Effector memory CD4-positive, alpha-beta T cell (primary cell): Measurements from ENCODE around the gene WFDC8.

Experiments used
- DNase-seq, 3 donors: peaks; one replicate each; pipeline ENCODE4 v3.0.0-alpha.2; 2020
- H3K27ac ChIP-seq: 2 replicates; pipeline ENCODE4 v1.7.0; 2013; ENCODE audit warnings: mild to moderate bottlenecking, low read length, moderate library complexity; ENCODE audit not compliant: insufficient read depth, poor library complexity, severe bottlenecking
- H3K27me3 ChIP-seq: replicated peaks from 2 replicates; pipeline ENCODE4 v1.7.0; 2013; ENCODE audit warnings: mild to moderate bottlenecking, low read length; ENCODE audit not compliant: insufficient read depth, control insufficient read depth, poor library complexity, severe bottlenecking
- H3K36me3 ChIP-seq: 2 replicates; pipeline ENCODE4 v1.7.0; 2013; ENCODE audit warnings: mild to moderate bottlenecking, low read length, moderate library complexity; ENCODE audit not compliant: control insufficient read depth, insufficient read depth
- H3K4me1 ChIP-seq: 2 replicates; pipeline ENCODE4 v1.7.0; 2013; ENCODE audit warnings: low read length, mild to moderate bottlenecking; ENCODE audit not compliant: control insufficient read depth, insufficient read depth, poor library complexity, severe bottlenecking
- H3K4me3 ChIP-seq: 2 replicates; pipeline ENCODE4 v1.7.0; 2013; ENCODE audit warnings: low read length, low read depth, mild to moderate bottlenecking; ENCODE audit not compliant: insufficient read depth, poor library complexity, severe bottlenecking
- H3K9me3 ChIP-seq: 2 replicates; pipeline ENCODE4 v1.7.0; 2013; ENCODE audit warnings: mild to moderate bottlenecking, low read length, moderate library complexity; ENCODE audit not compliant: control insufficient read depth

Gene WFDC8

GRCh38 chr20:45523821-45524220, 55.3 kb downstream of the WFDC8 start:
- H3K4me1 ChIP-seq, result no peaks in the 10 kb centered on the region
- no peaks in the 10 kb centered on the region for H3K36me3 ChIP-seq
- no peak overlapping the region for H3K27ac ChIP-seq
- no peaks in the 10 kb centered on the region for H3K9me3 ChIP-seq
- DNase-seq, result no peak
- H3K27me3 ChIP-seq, result no peaks in the 10 kb centered on the region
- no peak overlapping the region for H3K4me3 ChIP-seq

GRCh38 chr20:45518282-45518681, 60.8 kb downstream of the WFDC8 start:
- H3K4me1 ChIP-seq, result no peaks in the 10 kb centered on the region
- H3K4me3 ChIP-seq, result no peak overlapping the region
- no peaks in the 10 kb centered on the region for H3K36me3 ChIP-seq
- H3K27me3 ChIP-seq, result no peaks in the 10 kb centered on the region
- no peak overlapping the region for H3K27ac ChIP-seq
- H3K9me3 ChIP-seq, result no peaks in the 10 kb centered on the region
- DNase-seq, result no peak

- Histone ChIP-seq H3K4me1 (no peaks in the 10 kb centered on the region), H3K9me3 (no peaks in the 10 kb centered on the region), H3K27ac (no peak within 1 kb of the TSS), H3K36me3 (no peaks in the 10 kb centered on the region), H3K27me3 (no peaks in the 10 kb centered on the region), H3K4me3 (no peak within 1 kb of the TSS)
- DNase-seq, result no peak
Observed at GRCh38 chr20:45515147-45515913, 63.8 kb downstream of the WFDC8 start, which contains the start of gene SPINT3. SPINT3 (minus strand) TSS chr20:45515622; CDS start chr20:45515608, 14 bp downstream.

DNA sequence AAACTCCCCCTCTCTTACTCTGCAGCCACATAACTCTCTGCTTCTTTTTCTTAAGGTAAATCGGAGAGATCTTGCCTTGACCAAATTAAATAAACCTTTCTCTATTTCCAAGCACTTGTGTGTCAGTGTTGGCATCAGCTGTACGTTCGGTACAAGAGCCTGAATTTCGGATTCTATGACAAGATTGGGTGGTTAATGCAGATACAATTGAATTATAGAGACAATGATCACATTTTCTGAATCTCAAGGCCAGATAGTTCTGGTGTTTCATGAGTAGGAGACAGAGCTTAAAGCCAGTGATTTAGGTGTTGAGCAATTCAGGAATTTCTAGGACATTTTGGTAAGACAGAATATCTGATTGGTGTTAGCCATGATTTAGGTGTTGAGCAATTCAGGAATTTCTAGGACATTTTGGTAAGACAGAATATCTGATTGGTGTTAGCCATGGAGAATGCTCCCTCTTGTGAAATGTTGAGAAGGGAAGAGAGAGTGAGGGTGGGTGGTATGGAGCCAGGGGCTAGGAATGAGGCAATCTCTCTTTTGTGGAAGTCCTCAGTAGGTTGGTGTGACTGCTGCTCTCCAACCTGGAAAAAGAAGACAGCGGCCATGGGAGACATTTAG, 68.7 kb downstream of the WFDC8 start:
- no peak overlapping the region for H3K27ac ChIP-seq
- H3K27me3 ChIP-seq, result no peaks in the 10 kb centered on the region
- no peaks in the 10 kb centered on the region for H3K9me3 ChIP-seq
- no peak overlapping the region for H3K4me3 ChIP-seq
- no peaks in the 10 kb centered on the region for H3K4me1 ChIP-seq
- no peaks in the 10 kb centered on the region for H3K36me3 ChIP-seq
- DNase-seq, result no peak

DNA sequence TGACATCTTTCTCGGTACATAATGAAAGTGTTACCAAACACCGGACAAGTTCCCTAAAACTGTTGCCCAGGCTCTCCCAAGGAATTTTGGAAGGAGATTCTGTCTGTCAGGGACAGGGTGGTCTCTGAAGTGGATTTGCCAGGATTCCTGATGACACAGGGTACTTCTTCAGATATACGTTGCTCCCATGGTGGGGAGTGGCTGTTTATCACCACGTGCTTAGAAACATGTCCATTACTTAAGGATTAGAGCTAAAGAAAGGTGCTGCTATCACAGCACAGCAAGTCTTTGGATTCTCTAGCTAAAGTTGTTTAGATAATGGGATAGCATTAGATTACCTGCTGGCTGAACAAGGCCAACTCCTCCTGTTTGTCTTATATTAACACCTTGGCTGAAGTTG, 70.0 kb downstream of the WFDC8 start:
- no peak overlapping the region for H3K4me3 ChIP-seq
- H3K27me3 ChIP-seq, result no peaks in the 10 kb centered on the region
- no peaks in the 10 kb centered on the region for H3K4me1 ChIP-seq
- H3K36me3 ChIP-seq, result no peaks in the 10 kb centered on the region
- no peak for DNase-seq
- H3K9me3 ChIP-seq, result no peaks in the 10 kb centered on the region
- no peak overlapping the region for H3K27ac ChIP-seq

DNA sequence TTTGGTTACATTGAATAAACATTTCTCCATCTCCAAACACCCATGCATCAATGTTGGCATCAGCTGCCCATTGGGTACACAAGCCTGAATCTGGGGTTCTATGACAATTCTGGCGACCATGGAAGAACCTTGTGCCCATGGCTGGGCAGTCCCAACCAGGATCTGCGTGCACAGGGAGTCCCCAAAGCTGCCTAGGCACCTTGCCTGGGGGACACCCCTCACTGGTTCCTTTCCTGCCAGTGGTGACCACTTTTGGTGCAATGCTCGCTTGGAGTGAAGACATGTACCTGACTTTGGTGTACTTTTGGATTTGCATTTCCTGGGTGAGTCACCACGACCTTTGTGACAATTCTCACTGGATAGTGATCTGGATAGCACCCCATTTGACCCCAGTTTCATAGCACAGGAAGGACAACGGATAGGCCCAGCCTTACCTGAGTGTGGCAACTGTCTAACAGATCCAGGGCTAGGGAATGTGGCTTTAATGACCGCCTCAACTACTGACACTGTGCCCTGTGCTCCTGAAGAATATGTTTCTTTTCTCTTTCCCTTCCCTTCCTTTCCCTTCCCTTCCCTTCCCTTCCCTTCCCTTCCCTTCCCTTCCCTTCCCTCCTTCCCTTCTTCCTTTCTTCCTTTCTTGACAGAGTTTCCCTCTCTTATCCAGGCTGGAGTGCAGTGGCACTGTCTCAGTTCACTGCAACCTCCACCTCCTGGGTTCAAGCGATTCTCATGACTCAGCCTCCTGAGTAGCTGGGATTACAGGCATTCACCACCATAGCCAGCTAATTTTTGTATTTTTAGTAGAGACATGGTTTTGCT, 70.8 kb downstream of the WFDC8 start:
- Histone ChIP-seq H3K27ac (no peak overlapping the region), H3K4me1 (no peaks in the 10 kb centered on the region), H3K4me3 (no peak overlapping the region), H3K9me3 (no peaks in the 10 kb centered on the region), H3K36me3 (no peaks in the 10 kb centered on the region), H3K27me3 (no peaks in the 10 kb centered on the region)
- DNase-seq, result no peak

DNA sequence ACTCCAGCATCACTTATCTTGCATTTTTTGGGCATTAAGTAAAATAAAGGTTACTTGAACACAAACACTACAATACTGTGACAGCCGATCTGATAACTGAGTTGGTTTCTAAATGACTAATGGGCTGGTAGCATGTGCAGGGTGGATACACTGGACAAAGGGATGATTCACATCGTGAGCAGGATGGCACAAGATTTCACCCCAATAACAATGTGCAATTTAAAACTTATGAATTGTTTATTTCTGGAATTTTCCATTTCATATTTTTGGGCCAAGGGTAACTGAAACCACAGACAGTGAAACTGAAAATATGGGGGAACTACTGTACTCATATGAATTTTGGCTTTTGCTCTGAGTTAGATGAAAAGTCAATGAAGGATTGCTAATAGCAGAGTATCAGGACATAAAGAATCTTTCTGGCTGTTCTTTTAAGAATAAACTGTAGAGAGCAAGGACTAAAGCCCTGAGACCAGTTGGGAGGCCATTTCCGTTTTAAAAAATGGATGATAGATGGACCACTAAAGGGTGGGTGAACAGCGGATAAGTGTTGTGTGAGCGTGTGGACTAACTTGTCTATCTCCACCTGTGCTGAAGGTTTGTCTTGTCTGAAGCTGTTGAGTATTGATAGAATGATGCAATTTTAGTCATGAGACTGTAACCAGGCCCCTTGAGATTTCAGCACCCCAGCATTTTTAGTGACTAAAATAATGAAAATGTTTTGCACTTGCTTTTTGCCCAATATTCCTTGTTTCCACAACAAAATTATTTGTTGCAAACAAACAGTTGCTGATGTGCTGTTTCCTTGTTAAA, 71.9 kb downstream of the WFDC8 start:
- no peaks in the 10 kb centered on the region for H3K4me1 ChIP-seq
- DNase-seq, result no peak
- no peaks in the 10 kb centered on the region for H3K9me3 ChIP-seq
- no peak overlapping the region for H3K4me3 ChIP-seq
- H3K27ac ChIP-seq, result no peak overlapping the region
- no peaks in the 10 kb centered on the region for H3K36me3 ChIP-seq
- H3K27me3 ChIP-seq, result no peaks in the 10 kb centered on the region

DNA sequence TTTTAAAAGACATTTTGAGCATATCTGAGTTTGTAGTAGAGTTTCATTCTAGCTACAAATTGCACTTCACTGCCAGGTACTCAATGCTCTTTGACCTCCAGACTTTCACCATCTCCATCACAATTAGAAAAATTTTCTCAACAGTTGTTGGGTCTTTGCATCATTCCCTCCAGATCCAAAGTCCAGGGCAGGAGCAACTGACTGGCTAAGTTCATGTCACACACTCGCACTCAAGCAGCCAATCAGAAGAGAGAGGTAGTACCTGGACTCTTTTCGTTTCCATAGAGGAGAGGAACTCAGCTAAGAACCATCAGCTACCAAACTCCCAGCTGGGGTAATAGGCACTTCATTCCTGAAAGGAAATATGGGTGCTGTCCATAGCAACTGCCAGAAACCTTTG, 72.7 kb downstream of the WFDC8 start:
- Histone ChIP-seq H3K4me1 (no peaks in the 10 kb centered on the region), H3K36me3 (no peaks in the 10 kb centered on the region), H3K9me3 (no peaks in the 10 kb centered on the region), H3K27me3 (no peaks in the 10 kb centered on the region), H3K4me3 (no peak overlapping the region), H3K27ac (no peak overlapping the region)
- DNase-seq, result no peak

DNA sequence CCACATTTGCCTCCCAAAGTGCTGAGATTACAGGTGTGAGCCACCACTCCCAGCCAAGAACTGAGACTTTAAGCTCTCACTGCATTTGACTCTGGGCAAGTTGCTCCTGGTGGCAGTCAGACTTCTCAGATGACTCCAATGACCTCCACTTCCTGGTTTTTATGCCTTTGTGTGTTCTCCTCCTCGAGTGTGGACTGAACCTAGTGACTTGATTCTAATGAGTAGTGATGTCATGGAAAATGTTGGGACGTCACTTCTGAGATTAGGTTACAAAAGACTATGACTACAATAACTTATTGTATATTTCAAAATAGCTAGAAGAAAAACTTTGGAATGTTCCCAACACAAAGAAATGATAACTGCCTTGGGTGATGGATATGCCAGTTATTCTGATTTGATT, 75.7 kb downstream of the WFDC8 start:
- Histone ChIP-seq H3K27me3 (peaks cover 10% of the 10 kb centered on the region), H3K4me3 (no peak overlapping the region), H3K4me1 (no peaks in the 10 kb centered on the region), H3K36me3 (no peaks in the 10 kb centered on the region), H3K9me3 (no peaks in the 10 kb centered on the region), H3K27ac (no peak overlapping the region)
- DNase-seq, result no peak
